Measurements from ENCODE around the gene NFASC. TPM values are rescaled to one million over a fixed set of nuclear protein-coding genes. Genes with fewer than 3 reads are reported as not detected.

The NFASC gene
- total and polyA plus RNA-seq, 4 donors = 0.23 to 5.4 (median 1.9) TPM

DNA sequence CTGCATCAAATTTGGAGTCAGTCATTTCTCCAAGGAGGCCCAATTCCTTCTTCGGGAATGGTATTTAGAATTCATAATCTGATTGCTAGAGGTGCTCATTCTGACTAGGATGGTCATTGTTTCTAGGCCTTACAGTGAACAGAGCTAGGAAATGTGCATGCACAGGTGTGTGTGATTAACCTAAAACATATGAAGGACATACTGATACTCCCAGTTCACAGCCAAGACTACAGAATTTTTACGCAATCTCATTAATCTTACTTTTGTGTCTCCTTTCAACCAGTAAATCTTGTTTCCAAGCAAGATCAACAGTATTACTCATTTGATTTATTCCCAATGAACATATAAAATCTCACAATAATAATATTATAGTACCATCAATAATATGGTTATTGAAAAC, 47.1 kb downstream of the NFASC start:
- no peak overlapping the region for H3K9ac ChIP-seq (ENCODE audit: low read depth in 1 of 2, low read length in 2 of 2)
- no peak overlapping the region for H3K27ac ChIP-seq (ENCODE audit: low read depth in 1 of 2, low read length in 2 of 2)
- no peaks in the 10 kb centered on the region for H3K9me3 ChIP-seq (ENCODE audit: control insufficient read depth in 4 of 4, low read length in 3 of 4)
- WGBS = 99% methylated on average over 2 of the region's 2 CpGs
- H3K36me3 ChIP-seq (ENCODE audit: control insufficient read depth in 4 of 4, insufficient read depth in 3 of 4, low read depth in 1 of 4, low read length in 3 of 4) = no peaks in the 10 kb centered on the region
- DNase-seq (ENCODE audit: low spot score) = no peak
- H3K4me3 ChIP-seq (ENCODE audit: low read depth in 1 of 3, low read length in 3 of 3) = no peak overlapping the region
- peaks cover 10 to 17% (median 11%) of the 10 kb centered on the region in 4 donors for H3K4me1 ChIP-seq (ENCODE audit: control insufficient read depth in 4 of 4, insufficient read depth in 4 of 4, low read length in 3 of 4)
- H3K27me3 ChIP-seq (ENCODE audit: control insufficient read depth in 4 of 4, insufficient read depth in 4 of 4, low read length in 3 of 4) = no peaks in the 10 kb centered on the region
- TF ChIP-seq SP1 (IDR thresholded peaks at IDR 0.05) (no peak), HNF4A (conservative IDR thresholded peaks at IDR 0.05) (no peak), TAF1 (conservative IDR thresholded peaks at IDR 0.05) (no peak), EGR1 (IDR thresholded peaks at IDR 0.05; ENCODE audit: low read depth in 2 of 2) (no peak), HNF4G (IDR thresholded peaks at IDR 0.05) (no peak), RXRA (IDR thresholded peaks at IDR 0.05) (no peak), GABPA (IDR thresholded peaks at IDR 0.05 in 1 of 2, conservative IDR thresholded peaks at IDR 0.05 in 1 of 2) (no peak), FOXA2 (IDR thresholded peaks at IDR 0.05) (no peak), JUND (IDR thresholded peaks at IDR 0.05) (no peak)
- TF ChIP-seq, protein P1, sequence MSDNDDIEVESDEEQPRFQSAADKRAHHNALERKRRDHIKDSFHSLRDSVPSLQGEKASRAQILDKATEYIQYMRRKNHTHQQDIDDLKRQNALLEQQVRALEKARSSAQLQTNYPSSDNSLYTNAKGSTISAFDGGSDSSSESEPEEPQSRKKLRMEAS (IDR thresholded peaks at IDR 0.05) = no peak
- TF ChIP-seq, protein P2, sequence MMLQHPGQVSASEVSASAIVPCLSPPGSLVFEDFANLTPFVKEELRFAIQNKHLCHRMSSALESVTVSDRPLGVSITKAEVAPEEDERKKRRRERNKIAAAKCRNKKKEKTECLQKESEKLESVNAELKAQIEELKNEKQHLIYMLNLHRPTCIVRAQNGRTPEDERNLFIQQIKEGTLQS (IDR thresholded peaks at IDR 0.05) = no peak
- TF ChIP-seq, protein P3, sequence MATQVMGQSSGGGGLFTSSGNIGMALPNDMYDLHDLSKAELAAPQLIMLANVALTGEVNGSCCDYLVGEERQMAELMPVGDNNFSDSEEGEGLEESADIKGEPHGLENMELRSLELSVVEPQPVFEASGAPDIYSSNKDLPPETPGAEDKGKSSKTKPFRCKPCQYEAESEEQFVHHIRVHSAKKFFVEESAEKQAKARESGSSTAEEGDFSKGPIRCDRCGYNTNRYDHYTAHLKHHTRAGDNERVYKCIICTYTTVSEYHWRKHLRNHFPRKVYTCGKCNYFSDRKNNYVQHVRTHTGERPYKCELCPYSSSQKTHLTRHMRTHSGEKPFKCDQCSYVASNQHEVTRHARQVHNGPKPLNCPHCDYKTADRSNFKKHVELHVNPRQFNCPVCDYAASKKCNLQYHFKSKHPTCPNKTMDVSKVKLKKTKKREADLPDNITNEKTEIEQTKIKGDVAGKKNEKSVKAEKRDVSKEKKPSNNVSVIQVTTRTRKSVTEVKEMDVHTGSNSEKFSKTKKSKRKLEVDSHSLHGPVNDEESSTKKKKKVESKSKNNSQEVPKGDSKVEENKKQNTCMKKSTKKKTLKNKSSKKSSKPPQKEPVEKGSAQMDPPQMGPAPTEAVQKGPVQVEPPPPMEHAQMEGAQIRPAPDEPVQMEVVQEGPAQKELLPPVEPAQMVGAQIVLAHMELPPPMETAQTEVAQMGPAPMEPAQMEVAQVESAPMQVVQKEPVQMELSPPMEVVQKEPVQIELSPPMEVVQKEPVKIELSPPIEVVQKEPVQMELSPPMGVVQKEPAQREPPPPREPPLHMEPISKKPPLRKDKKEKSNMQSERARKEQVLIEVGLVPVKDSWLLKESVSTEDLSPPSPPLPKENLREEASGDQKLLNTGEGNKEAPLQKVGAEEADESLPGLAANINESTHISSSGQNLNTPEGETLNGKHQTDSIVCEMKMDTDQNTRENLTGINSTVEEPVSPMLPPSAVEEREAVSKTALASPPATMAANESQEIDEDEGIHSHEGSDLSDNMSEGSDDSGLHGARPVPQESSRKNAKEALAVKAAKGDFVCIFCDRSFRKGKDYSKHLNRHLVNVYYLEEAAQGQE (IDR thresholded peaks at IDR 0.05) = no peak

DNA sequence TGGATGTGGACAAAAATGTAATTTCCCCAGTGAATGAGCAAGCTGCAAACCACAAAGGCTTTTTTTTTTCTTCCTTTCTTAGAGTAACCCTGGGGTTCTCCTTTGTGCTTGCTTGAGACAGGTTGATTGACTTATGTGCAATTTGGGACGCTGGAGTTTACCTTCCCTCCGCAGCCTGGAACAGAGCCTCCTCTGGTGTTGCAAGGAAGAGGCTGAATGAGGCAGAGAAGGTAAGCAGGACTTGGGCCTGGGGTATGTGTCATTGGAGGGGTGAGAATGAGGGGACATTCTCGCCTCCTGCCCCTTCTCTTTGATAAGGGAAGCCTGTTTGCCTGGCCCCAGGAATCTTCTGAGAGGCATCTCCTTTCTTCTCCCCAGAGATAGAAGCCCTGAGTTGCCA, 49.8 kb downstream of the NFASC start:
- no peak for DNase-seq (ENCODE audit: low spot score)
- H3K9ac ChIP-seq (ENCODE audit: low read depth in 1 of 2, low read length in 2 of 2) = no peak overlapping the region
- H3K27ac ChIP-seq (ENCODE audit: low read depth in 1 of 2, low read length in 2 of 2) = no peak overlapping the region
- no peaks in the 10 kb centered on the region for H3K9me3 ChIP-seq (ENCODE audit: control insufficient read depth in 4 of 4, low read length in 3 of 4)
- TF ChIP-seq, protein P4, sequence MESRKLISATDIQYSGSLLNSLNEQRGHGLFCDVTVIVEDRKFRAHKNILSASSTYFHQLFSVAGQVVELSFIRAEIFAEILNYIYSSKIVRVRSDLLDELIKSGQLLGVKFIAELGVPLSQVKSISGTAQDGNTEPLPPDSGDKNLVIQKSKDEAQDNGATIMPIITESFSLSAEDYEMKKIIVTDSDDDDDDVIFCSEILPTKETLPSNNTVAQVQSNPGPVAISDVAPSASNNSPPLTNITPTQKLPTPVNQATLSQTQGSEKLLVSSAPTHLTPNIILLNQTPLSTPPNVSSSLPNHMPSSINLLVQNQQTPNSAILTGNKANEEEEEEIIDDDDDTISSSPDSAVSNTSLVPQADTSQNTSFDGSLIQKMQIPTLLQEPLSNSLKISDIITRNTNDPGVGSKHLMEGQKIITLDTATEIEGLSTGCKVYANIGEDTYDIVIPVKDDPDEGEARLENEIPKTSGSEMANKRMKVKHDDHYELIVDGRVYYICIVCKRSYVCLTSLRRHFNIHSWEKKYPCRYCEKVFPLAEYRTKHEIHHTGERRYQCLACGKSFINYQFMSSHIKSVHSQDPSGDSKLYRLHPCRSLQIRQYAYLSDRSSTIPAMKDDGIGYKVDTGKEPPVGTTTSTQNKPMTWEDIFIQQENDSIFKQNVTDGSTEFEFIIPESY (IDR thresholded peaks at IDR 0.05) = no peak
- no peak for TF ChIP-seq HNF4A (conservative IDR thresholded peaks at IDR 0.05)
- no peak for TF ChIP-seq GABPA (IDR thresholded peaks at IDR 0.05 in 1 of 2, conservative IDR thresholded peaks at IDR 0.05 in 1 of 2)
- TF ChIP-seq EGR1 (IDR thresholded peaks at IDR 0.05; ENCODE audit: low read depth in 2 of 2) = no peak
- TF ChIP-seq YY1 (IDR thresholded peaks at IDR 0.05) = no peak
- TF ChIP-seq, protein P2 (IDR thresholded peaks at IDR 0.05) = no peak
- TF ChIP-seq NR2F2 (IDR thresholded peaks at IDR 0.05) = no peak
- TF ChIP-seq HNF4G (IDR thresholded peaks at IDR 0.05) = no peak
- no peak for TF ChIP-seq RXRA (IDR thresholded peaks at IDR 0.05)
- TF ChIP-seq, protein P5, sequence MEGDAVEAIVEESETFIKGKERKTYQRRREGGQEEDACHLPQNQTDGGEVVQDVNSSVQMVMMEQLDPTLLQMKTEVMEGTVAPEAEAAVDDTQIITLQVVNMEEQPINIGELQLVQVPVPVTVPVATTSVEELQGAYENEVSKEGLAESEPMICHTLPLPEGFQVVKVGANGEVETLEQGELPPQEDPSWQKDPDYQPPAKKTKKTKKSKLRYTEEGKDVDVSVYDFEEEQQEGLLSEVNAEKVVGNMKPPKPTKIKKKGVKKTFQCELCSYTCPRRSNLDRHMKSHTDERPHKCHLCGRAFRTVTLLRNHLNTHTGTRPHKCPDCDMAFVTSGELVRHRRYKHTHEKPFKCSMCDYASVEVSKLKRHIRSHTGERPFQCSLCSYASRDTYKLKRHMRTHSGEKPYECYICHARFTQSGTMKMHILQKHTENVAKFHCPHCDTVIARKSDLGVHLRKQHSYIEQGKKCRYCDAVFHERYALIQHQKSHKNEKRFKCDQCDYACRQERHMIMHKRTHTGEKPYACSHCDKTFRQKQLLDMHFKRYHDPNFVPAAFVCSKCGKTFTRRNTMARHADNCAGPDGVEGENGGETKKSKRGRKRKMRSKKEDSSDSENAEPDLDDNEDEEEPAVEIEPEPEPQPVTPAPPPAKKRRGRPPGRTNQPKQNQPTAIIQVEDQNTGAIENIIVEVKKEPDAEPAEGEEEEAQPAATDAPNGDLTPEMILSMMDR (IDR thresholded peaks at IDR 0.05; ENCODE audit: low read depth, low read length, missing input control) = no peak
- TF ChIP-seq RAD21 (IDR thresholded peaks at IDR 0.05) = no peak
- TF ChIP-seq FOXA2 (IDR thresholded peaks at IDR 0.05) = no peak
- H3K4me1 ChIP-seq (ENCODE audit: control insufficient read depth in 4 of 4, insufficient read depth in 4 of 4, low read length in 3 of 4) = peaks cover 10 to 17% (median 11%) of the 10 kb centered on the region in 4 donors
- no peak overlapping the region for H3K4me3 ChIP-seq (ENCODE audit: low read depth in 1 of 3, low read length in 3 of 3)
- 44% methylated on average over 3 of the region's 3 CpGs for WGBS
- no peaks in the 10 kb centered on the region for H3K27me3 ChIP-seq (ENCODE audit: control insufficient read depth in 4 of 4, insufficient read depth in 4 of 4, low read length in 3 of 4)
- no peaks in the 10 kb centered on the region for H3K36me3 ChIP-seq (ENCODE audit: control insufficient read depth in 4 of 4, insufficient read depth in 3 of 4, low read depth in 1 of 4, low read length in 3 of 4)
